ENCODE results near the gene OR10AD1.
"Not testable (repeated sequence)": the region's sequence is repeated elsewhere in the genome, so short reads cannot be mapped to it uniquely, and the experiment has no call there.

Gene OR10AD1, protein sequence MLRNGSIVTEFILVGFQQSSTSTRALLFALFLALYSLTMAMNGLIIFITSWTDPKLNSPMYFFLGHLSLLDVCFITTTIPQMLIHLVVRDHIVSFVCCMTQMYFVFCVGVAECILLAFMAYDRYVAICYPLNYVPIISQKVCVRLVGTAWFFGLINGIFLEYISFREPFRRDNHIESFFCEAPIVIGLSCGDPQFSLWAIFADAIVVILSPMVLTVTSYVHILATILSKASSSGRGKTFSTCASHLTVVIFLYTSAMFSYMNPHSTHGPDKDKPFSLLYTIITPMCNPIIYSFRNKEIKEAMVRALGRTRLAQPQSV

DNA sequence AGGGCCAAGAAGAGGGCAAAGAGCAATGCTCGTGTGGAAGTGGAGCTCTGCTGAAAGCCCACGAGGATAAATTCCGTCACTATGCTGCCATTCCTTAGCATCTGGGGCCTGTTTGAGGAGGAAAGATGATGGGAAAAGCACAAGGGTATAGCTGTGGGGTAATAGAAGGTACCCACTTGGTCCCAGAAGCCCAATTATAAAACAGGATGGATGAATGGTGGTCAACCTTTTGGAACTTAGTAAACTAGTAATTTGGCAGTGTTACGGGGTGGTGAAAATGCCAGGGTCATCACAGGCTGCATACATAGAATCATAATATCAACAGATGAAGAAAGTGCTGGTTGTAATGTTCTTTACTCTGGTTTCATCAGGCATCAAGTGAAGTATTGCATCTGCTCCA, at the start of gene OR10AD1:
TSS of gene OR10AD1 (minus strand) at position 101 of the 400 bp plus-strand sequence. CDS start at position 101, 0 bp downstream.
- DNase-seq: no peak

DNA sequence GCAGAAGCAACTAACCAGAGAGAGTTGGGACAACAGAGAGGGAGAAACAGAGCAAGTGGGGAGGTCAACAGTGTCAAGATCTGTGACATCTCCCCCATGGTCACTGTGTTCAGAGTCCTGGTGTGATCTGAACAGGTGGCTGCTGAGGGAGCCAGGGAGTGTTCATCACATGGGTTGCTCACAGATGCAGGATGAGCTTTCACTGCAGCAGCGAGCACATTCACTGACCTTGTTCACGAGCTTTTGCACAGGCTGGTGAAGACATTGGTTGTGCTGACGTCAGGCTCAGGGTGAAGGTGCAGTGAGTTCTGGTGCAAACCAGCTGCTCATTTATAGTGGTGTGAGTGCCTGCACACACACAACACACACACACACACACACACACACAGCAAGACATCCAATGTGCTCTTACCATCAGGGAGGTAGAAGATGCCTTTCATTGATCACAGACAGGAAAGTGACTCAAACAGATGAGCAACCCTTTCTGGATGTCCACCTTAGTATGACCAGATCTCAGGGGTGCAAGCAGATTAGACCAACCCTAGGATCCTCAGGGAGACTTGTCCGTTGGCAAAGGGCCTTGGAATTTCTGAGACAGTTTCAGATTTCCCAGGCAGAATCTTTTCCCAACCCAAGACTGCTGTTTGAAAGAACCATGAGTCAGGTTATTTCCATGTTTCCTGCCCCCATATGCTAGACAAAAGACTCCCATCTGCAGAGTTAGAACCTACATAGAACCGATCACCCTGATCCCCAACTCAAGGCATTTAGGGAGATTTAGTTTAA, 44.3 kb upstream of the OR10AD1 start:
- peak; percentile 52 for DNase-seq

DNA sequence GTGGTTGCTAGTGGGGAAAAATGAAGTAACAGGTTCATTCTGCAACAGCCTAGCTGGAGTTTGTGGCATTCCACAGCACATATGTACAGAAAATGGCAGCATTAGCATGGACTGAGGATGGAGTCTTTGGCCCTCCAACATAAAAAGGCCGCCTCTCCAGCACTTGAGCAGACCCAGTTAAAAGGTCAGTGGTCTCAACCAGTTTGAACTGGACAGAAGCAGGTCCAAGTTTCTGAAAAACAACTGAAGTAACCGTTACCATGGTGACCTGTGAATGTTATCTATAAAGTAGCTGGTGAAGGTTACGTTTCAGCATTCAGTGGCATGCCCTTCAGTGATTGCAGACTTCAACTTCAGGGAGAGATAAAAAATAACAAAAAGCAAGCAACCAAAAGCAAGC, 34.1 kb upstream of the OR10AD1 start:
- no peak for DNase-seq

DNA sequence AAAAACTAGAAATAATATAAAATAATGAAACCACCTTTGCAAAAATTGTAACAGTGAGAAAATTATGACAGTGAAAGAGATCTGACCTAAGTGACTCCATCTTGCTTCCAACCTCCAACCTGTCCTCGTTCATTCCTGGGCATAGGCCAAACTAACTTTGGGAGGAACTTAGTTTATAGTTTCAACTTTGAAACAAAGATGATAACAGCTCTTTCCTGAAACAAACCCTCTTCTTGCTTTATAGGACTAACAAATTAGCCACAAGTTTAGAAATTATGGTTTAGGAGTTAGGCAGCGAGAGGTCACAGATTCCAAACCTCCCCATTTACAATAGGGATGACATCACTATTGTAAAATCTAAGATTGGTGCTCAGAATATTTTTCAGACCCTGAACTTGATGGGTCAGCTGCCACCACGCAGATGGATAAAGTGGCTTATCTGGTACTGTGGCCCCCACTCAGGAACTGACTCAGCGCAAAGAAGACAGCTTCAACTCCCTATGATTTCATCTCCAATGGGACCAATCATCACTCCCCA, 32.8 kb upstream of the OR10AD1 start:
- DNase-seq: peak; percentile 12

DNA sequence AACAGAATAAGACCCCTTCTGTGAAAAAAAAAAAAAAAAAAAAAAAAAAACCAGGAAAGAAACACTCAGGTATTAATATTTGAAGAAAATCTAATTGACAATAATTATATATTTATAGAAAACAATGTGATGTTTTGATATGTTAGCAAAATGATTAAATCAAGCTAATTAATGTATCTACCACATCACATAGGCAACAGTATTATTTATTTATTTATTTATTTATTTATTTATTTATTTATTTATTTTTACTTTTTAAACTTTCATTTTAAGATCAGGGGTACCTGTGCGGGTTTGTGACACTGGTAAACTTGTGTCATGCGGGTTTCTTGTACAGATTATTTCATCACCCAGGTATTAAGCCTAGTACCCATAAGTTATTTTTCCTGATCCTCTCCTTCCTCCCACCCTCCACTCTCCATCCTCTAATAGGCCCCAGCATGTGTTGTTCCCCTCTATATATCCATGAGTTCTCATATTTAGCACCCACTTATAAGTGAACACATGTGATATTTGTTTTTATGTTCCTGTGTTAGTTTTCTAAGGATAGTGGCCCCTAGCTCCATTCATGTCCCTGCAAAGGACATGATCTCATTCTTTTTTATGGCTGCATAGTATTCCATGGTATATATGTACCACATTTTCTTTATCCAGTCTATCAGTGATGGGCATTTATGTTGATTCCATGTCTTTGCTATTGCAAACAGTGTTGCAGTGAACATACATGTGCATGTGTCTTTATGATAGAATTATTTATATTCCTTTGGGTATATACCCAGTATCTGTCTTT, 28.3 kb upstream of the OR10AD1 start:
- DNase-seq: not testable (repeated sequence)

DNA sequence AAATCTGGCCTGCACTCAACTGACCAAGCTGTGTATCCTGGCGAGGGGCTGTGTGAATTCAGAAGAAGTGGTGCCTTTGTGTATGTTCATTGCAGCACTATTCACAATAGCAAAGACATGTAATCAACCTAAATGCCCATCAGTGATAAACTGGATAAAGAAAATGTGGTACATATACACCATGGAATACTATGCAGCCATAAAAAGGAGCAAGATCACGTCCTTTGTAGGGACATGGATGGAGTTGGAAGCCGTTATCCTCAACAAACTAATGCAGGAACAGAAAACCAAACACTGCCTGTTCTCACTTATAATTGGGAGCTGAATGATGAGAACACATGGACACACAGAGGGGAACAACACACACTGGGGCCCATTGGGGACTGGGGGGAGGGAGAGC, 21.4 kb upstream of the OR10AD1 start:
- DNase-seq: not testable (repeated sequence)

DNA sequence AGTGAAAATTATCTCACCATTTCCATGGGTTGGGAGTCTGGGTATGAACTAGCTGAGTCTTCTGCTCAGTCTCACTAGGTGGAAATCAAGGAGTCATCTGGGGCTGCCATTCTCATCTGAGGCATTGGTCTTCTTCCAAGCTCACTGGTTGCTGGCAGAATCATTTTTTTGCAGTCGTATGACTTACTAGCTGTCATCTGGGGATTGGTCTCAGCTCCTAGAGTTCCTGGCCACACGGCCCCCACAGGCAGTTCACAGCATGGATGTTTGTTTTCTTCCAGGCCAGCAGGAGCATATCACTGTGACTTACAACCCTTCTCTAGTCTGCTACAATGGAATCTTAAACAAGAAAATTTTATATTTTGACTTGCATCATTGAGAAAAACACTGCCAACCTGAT, 18.6 kb upstream of the OR10AD1 start:
- no peak for DNase-seq

DNA sequence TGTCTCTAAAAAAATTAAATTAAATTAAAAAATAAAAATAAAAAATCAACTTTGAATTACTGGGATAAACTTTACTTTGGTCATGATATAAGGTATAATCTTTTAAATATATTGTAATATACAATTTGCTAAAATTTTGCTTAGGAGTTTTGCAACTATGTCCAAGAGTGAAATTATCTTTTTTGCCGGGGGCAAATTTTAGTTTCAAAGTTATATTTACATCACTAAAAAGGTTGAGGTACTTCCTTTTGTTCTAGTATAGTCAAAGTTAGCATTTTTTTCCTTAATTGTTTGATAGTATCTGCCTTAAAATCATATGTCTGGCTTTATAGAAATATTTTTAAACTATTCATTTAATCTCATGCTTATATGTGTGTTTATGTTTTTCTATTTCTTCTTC, 17.6 kb upstream of the OR10AD1 start:
- DNase-seq: no peak

DNA sequence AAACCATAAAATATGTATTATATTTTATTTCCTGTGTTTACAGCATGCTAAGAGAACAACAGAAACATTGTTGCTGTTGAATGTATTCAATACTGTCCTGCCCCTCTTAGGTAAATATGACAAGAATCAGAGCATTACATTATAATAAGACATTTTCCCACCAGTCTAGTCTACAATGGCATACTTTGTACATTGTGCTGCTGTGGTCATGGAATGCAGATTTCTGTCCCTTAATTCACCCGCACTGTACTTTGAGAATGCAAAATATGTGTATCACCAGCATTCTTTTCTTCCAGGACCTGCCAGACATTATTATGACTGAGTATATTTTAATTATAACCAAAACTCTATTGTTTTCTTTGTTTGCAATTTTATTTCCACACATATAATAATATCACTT, 16.5 kb upstream of the OR10AD1 start:
- DNase-seq: no peak

DNA sequence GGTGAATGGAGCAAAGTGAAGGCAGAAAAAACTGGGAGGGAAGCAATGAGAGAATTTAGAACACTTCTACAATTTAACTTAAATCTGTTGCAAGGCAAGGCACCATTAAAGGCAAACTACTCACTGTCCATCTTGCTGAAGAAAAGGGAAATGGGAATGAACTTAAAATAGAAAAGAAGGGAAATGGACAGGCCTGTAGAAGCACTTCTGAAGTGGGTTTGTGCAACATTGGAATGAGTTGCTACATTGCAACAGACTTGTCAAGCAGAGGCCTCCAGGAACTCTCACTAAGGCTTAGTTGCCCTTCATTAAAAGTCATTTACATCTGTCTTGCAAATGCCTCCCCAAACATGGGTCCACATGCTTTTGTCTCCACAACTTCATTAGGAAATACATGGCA, 13.7 kb upstream of the OR10AD1 start:
- no peak for DNase-seq

DNA sequence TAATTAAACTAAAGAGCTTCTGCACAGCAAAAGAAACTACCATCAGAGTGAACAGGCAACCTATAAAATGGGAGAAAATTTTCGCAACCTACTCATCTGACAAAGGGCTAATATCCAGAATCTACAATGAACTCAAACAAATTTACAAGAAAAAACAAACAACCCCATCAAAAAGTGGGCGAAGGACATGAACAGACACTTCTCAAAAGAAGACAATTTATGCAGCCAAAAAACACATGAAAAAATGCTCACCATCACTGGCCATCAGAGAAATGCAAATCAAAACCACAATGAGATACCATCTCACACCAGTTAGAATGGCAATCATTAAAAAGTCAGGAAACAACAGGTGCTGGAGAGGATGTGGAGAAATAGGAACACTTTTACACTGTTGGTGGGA, 6.4 kb upstream of the OR10AD1 start:
- not testable (repeated sequence) for DNase-seq

DNA sequence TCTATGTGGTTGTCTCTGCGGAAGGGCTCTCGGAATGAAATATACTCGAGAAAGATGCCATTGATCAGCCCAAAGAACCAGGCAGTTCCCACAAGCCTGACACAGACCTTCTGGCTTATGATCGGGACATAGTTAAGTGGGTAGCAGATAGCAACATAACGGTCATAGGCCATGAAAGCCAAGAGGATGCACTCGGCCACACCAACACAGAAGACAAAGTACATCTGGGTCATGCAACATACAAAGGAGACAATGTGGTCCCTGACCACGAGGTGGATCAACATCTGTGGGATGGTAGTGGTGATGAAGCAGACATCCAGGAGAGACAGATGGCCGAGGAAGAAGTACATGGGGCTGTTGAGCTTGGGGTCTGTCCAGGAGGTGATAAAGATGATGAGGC, 326 bp downstream of the OR10AD1 start:
- no peak for DNase-seq

DNA sequence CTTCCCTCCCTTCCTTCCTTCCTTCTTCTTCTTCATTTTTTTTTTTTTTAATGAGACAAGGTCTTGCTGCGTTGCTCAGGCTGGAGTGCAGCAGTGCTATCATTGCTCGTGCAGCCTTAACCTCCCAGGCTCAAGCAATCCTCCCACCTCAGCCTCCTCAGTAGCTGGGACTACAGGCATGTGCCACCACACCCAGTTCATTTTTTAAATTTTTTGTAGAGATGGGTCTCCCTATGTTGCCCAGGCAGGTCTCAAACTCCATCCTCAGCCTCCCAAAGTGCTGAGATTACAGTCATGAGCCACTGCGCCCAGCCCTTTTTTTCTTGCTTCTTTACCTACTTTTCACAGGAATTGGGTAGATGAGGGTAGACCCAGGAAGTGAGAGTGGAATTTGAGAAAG, 1.6 kb downstream of the OR10AD1 start:
- no peak for DNase-seq

DNA sequence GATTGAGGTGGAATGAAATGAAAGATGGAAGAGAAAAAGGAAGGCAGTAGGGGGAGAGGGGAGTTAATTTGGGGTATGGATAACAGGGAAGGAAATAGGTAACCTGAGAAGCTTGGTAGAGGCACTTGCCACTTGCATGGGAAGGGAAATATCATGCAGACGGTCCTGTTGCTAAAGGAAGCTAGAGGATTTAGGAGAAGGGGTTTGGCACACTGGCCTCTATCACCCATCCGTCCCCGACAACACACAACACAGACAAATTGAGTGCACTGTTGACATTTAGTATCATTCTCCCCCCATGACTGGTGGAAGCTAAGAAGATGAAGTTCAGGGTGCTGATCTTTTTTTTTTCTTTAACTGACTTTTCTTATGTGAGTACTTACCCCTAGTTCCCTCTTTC, 2.0 kb downstream of the OR10AD1 start:
- DNase-seq: no peak

DNA sequence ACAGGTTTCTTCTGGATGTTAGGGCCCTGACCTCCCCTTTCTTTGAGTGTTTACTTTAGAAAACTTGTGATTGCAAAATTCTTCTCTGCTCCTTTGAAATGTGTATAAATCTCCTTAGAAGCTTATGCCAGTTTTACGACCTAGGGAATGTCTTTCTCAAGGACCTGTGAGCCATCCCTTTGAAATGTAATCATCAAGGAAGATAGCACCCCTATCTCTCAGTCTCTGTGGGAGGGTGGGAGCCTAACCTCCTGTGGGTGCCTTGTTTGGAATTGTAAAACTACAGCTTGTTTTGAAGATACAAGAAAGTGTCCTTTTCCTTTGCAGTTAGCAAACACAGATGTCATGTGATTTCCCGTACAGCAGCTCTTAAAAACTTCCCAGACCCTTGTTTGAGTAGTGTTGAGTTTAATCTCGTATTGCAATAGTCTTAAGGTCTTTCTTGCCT, 3.3 kb downstream of the OR10AD1 start:
- peak; percentile 79 for DNase-seq

DNA sequence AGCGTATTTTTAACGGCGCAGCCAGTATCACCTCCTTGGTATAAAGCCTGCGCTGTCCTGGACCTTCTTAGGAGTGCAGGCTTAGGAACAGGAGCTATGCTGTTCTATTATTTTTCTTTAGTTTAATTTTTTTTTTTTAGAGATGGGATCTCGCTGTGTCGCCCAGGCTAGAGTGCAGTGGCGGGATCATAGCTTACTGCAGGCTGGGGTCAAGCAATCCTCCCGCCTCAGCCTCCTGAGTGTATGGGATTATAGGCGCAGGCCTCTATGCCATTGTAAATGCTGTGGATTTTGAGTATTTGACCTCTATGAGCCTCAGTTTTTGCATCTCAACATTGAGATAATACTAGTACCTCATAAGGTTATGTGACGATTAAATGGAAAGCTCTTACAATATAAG, 4.1 kb downstream of the OR10AD1 start:
- DNase-seq: no peak

DNA sequence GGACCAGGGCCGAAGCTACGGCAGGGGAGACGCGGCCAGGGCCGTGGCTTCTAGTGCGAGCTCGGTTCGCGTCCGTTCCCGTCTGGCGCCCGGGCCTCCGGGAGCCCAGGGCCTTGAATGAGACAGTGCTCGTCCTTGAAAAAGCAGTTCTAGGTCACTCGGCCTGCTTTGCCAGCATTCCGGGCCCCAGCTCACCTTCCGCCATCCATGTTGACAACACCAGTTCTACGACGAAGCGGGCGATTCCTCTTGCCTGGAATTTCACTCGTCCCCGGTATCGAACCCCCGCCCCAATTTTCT, 4.5 kb downstream of the OR10AD1 start:
- DNase-seq: no peak

DNA sequence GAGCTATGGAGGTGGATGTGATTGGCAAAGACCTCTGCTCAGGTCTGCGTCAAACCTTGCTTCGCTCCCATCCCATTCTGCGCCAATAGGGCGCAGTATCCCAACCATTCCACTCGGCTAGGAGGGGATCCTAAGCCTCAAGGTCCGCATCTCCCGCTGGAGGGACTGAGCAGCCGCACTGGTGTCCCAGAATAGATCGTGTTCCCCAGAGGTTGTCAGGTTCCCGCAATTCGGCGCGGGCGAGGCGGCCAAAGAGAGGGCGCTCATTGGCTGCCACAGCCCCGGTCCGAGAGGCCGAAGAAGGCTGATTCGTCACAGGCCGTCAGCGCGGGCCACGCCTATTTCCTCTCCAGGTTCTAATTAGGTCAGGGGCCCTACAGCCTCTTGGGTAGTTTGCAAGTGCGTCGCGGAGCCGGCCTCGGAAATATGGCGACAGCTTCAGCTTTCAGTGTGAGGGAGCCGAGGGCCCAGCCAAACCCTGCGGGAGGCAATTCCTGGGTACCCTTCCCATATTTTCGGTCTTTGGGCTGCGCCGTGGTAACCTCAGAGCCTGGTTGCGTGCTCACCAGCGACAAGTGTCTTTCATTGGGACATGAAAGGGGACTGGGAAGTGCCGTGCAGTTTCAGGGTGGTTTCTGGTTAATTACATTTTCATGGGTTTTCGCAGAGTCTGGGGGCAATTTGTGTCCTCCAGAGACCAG, 5.0 kb downstream of the OR10AD1 start:
- peak; percentile 98 for DNase-seq

DNA sequence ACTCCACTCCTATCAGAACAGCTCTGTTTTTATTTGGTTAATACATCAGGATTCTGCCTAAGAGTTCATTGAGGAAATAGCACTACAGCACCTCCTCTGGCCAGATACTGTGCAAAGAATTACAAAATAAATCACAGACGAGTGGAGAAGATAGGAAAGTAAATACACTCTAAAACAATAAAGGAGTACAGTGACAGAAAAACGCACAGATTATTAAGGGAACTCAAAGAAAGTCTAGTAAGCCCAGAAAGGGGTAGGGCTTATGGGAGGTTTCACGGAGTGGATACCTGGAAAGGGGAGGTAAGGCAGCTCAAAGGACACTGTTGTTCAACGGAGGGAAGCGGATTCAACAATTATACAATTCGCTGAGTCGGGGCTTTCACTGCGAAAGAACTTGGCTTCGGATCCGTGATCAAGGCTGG, 5.5 kb downstream of the OR10AD1 start:
- peak; percentile 39 for DNase-seq

DNA sequence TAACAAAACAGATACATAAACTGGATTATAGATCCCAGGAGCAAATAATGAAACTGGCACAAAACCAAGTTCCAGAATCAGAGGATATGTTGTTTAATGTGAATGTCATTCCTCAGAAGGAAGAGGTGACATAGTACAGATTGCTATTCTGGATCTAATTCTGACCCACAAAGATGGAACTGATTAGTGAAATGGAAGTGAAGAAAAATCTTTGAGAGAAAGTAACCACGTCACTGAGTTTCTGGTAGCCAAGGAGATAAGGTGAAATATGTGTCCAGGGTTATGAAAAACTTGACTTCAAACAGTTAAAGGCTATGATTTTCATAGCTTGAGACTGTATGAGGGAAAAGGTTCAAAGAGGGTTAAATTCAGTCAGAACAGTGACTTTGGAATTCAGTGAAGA, 8.3 kb downstream of the OR10AD1 start:
- peak; percentile 33 for DNase-seq

DNA sequence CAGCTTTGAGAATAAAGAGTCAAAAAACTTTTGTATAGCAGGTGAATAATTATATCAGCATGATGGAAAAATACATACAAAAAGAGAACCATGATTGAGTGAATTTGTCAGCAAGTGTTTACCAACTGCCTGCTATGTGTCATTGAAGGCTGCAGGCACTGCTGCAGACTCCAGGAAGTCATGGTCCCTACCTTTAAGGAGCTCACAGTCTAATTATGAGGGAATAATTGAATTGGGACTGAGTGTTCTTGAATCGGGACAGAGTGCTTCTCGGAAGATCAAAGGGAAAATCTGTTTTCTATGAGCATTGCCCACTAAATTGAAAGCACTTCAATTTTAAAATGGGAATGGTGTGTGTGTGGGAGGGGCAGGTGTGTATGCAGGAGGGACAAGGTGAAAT, 9.5 kb downstream of the OR10AD1 start:
- DNase-seq: no peak

DNA sequence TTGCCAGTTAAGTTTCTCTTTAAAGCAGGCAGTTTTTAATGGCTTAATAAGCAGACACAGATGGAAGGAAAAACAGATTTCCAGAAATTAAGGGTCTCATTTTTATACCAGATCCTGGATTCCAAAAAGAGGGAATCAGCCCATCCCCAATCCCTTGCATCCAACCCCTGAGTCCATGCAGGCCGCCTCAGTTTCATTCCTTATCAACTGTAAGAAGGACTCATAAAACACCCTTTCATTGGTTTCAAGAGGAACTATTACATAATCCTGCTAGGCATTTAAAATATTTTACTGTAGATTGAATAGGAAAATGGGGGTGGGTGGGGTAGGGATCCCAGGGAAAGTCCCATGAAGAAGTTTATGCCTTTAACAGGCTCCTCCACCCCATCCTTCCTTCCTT, 10.2 kb downstream of the OR10AD1 start:
- peak; percentile 45 for DNase-seq

DNA sequence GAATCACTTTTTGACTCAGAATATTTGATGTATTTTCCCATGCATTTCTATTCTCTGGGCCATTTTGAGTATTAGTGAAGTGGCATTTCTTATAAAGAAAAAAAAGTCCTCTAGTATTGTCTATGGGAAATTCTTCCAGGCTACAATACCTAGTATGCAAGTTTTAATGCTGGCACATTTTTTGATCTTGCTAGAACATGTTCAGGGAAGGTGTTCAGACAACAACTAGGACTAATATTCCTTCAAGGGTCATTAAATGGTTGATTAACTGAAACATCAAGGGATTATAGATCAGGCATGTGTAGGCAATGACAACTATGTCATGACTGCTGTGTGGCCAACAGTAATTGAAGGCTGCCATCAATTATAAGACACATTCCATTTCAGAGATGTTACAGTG, 12.0 kb downstream of the OR10AD1 start:
- no peak for DNase-seq
